ENCODE data around the gene PIGC. TPM values are rescaled to one million over a fixed set of nuclear protein-coding genes. Genes with fewer than 3 reads are reported as not detected.

PIGC gene
- total RNA-seq, 1 experiment from 2014 or later, result 17.5 TPM

GRCh38 chr1:172483448-172483847, 39.6 kb upstream of the PIGC start:
- no peaks in the 10 kb centered on the region for H3K23me2 ChIP-seq (ENCODE audit: insufficient read length, low read depth, low read length, poor library complexity, severe bottlenecking)
- no peaks in the 10 kb centered on the region for H3K79me2 ChIP-seq (ENCODE audit: insufficient read depth, low read length)
- H2BK20ac ChIP-seq (ENCODE audit: low read depth, low read length, poor library complexity, severe bottlenecking), result no peak overlapping the region
- H3K4me1 Mint-ChIP-seq, result peaks cover 6 to 7% of the 10 kb centered on the region in 2 experiments; a peak in 3 of 4 replicates
- no peaks in the 10 kb centered on the region for H3K9me3 ChIP-seq (ENCODE audit: control insufficient read depth, low read depth, low read length)
- no peak overlapping the region for H3K18ac ChIP-seq (ENCODE audit: insufficient read length, low read depth, low read length)
- no peak overlapping the region for H3K14ac ChIP-seq (ENCODE audit: insufficient read depth, low read length)
- H3T11ph ChIP-seq (ENCODE audit: low read length), result no peak overlapping the region
- no peak overlapping the region for H4K8ac ChIP-seq (replicated peaks; ENCODE audit: insufficient read length, low read depth, low read length)
- no peaks in the 10 kb centered on the region for H3K9me3 Mint-ChIP-seq
- no peak overlapping the region for H3K27ac Mint-ChIP-seq
- H2BK15ac ChIP-seq (ENCODE audit: low read depth, low read length), result no peak overlapping the region
- TF ChIP-seq CTCF (conservative IDR thresholded peaks at IDR 0.05), result no peak
- no peak overlapping the region for H3K4me3 Mint-ChIP-seq
- no peak overlapping the region for H2BK5ac ChIP-seq (ENCODE audit: insufficient read length, low read length)
- no peak overlapping the region for H2AK5ac ChIP-seq (ENCODE audit: insufficient read length, low read length)
- no peaks in the 10 kb centered on the region; the same call in 1 of the 2 replicates for H3K27me3 Mint-ChIP-seq (ENCODE audit: low read depth)
- H3K27me3 ChIP-seq (ENCODE audit: insufficient read depth, low read length), result no peaks in the 10 kb centered on the region
- no peak overlapping the region for H3K27ac ChIP-seq (ENCODE audit: insufficient read length, low read depth, low read length)
- no peaks in the 10 kb centered on the region for H3K4me1 ChIP-seq (ENCODE audit: insufficient read depth, low read length)
- H3K4ac ChIP-seq (ENCODE audit: low read depth, low read length), result no peak overlapping the region
- H4K91ac ChIP-seq (ENCODE audit: insufficient read length, low read depth, low read length), result no peak overlapping the region
- H3K9ac ChIP-seq (ENCODE audit: extremely low read depth, insufficient read length, low read length), result no peak overlapping the region
- H3K23ac ChIP-seq (ENCODE audit: insufficient read length, low read depth, low read length), result no peak overlapping the region
- no peak overlapping the region for H2BK120ac ChIP-seq (ENCODE audit: low read depth, low read length, poor library complexity, severe bottlenecking)
- no peak overlapping the region for H3K4me2 ChIP-seq (ENCODE audit: insufficient read depth, insufficient read length, low read length)
- H4K20me1 ChIP-seq (ENCODE audit: control insufficient read depth, insufficient read depth, insufficient read length), result no peaks in the 10 kb centered on the region
- H2AFZ ChIP-seq (ENCODE audit: low read length), result no peak overlapping the region
- no peak overlapping the region for H4K5ac ChIP-seq (ENCODE audit: insufficient read length, low read depth, low read length)
- H3K36me3 Mint-ChIP-seq (ENCODE audit: insufficient read depth in 1 of 3, low read depth in 3 of 3), result no peaks in the 10 kb centered on the region
- H2BK12ac ChIP-seq (ENCODE audit: insufficient read length, low read depth, low read length), result no peak overlapping the region
- no peak overlapping the region for H3K56ac ChIP-seq (ENCODE audit: insufficient read length, low read depth, low read length)
- DNase-seq, result no peak
- H3K79me1 ChIP-seq (ENCODE audit: insufficient read depth, low read depth, low read length, poor library complexity, severe bottlenecking), result no peaks in the 10 kb centered on the region

All from H9 (cell line).